HG03354 (cell line): ENCODE measurements around the gene PRR13.
A peak's percentile ranks its signal among the peaks of the same experiment; 100 is the strongest.
"Not testable (repeated sequence)": the region's sequence is repeated elsewhere in the genome, so short reads cannot be mapped to it uniquely, and the experiment has no call there.

Source experiments
- ATAC-seq: cut with Tn5 transposase; IDR thresholded peaks from one replicate; pipeline ENCODE4 v1.9.1; 2021; ENCODE audit warnings: mild to moderate bottlenecking; ENCODE audit not compliant: unreplicated experiment, poor library complexity, severe bottlenecking

Gene PRR13

GRCh38 chr12:53431187-53431586, 10.3 kb upstream of the PRR13 start:
- ATAC-seq: no peak

GRCh38 chr12:53435326-53435725, 6.2 kb upstream of the PRR13 start:
- not testable (repeated sequence) for ATAC-seq

GRCh38 chr12:53439582-53439981, 2.0 kb upstream of the PRR13 start:
- not testable (repeated sequence) for ATAC-seq

GRCh38 chr12:53443955-53444354, 2.4 kb downstream of the PRR13 start:
- no peak for ATAC-seq

GRCh38 chr12:53444593-53445325, 3.2 kb downstream of the PRR13 start:
- ATAC-seq: not testable (repeated sequence)

- no peak for ATAC-seq
Measured at GRCh38 chr12:53450936-53451335, 9.4 kb downstream of the PRR13 start.

GRCh38 chr12:53451661-53452158, 10.2 kb downstream of the PRR13 start, which contains the start of gene PCBP2:
Gene PCBP2 (plus strand): TSS chr12:53452102. CDS start chr12:53454801, 2,699 bp downstream.
- ATAC-seq: peak; percentile 97

GRCh38 chr12:53452159-53453077, 10.9 kb downstream of the PRR13 start:
- peak; percentile 31 for ATAC-seq

- ATAC-seq: no peak
Measured at GRCh38 chr12:53453953-53454640, 12.6 kb downstream of the PRR13 start.

GRCh38 chr12:53454707-53455106, 13.2 kb downstream of the PRR13 start:
- no peak for ATAC-seq

GRCh38 chr12:53456654-53457366, 15.3 kb downstream of the PRR13 start:
- no peak for ATAC-seq

- no peak for ATAC-seq
Measured at GRCh38 chr12:53459097-53459496, 17.6 kb downstream of the PRR13 start.

GRCh38 chr12:53461059-53461458, 19.5 kb downstream of the PRR13 start:
- ATAC-seq: no peak

GRCh38 chr12:53461591-53461990, 20.1 kb downstream of the PRR13 start:
- ATAC-seq: no peak

GRCh38 chr12:53462935-53463334, 21.4 kb downstream of the PRR13 start:
- no peak for ATAC-seq

GRCh38 chr12:53463802-53464560, 22.4 kb downstream of the PRR13 start:
- ATAC-seq: no peak

- no peak for ATAC-seq
Measured at GRCh38 chr12:53464685-53465418, 23.3 kb downstream of the PRR13 start.

GRCh38 chr12:53465679-53466078, 24.1 kb downstream of the PRR13 start:
- no peak for ATAC-seq
